A673 (cell line): ENCODE results near the gene GK2.

ENCODE experiments used
- CTCF ChIP-seq: fragments of 300-800, 200-600 bp; sonication (generic); conservative IDR thresholded peaks from 2 replicates; pipeline ENCODE4 v1.5.1; 2017; ENCODE audit warnings: low read depth, mild to moderate bottlenecking, antibody characterized with exemption, low read length, moderate library complexity, mixed read lengths
- EZH2 ChIP-seq: fragments of 200-600 bp; sonication (generic); IDR thresholded peaks from 2 replicates; pipeline ENCODE4 v1.6.1; 2017; ENCODE audit warnings: borderline replicate concordance, low read depth, mild to moderate bottlenecking, mixed read lengths, antibody characterized with exemption, low read length; ENCODE audit not compliant: poor library complexity, severe bottlenecking

- TF ChIP-seq CTCF (no peak), EZH2 (no peak)
These were observed 3.4 kb downstream of the GK2 start for GRCh38 chr4:79404666-79405065.
